Panc1 (cell line): ENCODE data around the gene TRABD2B. TPM values are rescaled to one million over a fixed set of nuclear protein-coding genes. Genes with fewer than 3 reads are reported as not detected.

ENCODE experiments used
- ATAC-seq: fragments of 200-7000 bp; cut with Tn5 transposase; 2 replicates; pipeline ENCODE4 v1.9.1; 2020; ENCODE audit warnings: mild to moderate bottlenecking, moderate library complexity
- BruUV-seq: library from RNA; stranded (reverse); fragments of 400-500 nt; replicated peaks from 2 replicates; lab custom pipeline; 2021; lab: Mats Ljungman, UMichigan
- CTCF ChIA-PET: fragments of 300-600 bp; sonication (Branson Sonifier 250); formaldehyde crosslinking; loops from one replicate; lab custom pipeline; 2022; ENCODE audit warnings: antibody characterized with exemption; lab: Charles Lee
- POLR2A ChIA-PET: fragments of 300-600 bp; sonication (Branson Sonifier 250); formaldehyde crosslinking; loops from one replicate; lab custom pipeline; 2022; ENCODE audit warnings: antibody characterized with exemption; lab: Charles Lee
- DNase-seq: peaks from one replicate; pipeline ENCODE4 v3.0.0-alpha.2; 2010; ENCODE audit warnings: low read depth, low spot score
- H3K27ac ChIP-seq: 2 replicates; pipeline ENCODE4 v1.5.1; 2011; ENCODE audit warnings: mild to moderate bottlenecking, low read length, inconsistent platforms
- H3K27me3 ChIP-seq: fragments of 200-500 bp; sonication (Bioruptor generic); 2 replicates; pipeline ENCODE4 v1.6.0; 2014; ENCODE audit warnings: low read length, inconsistent platforms; ENCODE audit not compliant: control insufficient read depth, insufficient read depth
- H3K36me3 ChIP-seq: fragments of 200-500 bp; sonication (Bioruptor generic); 2 replicates; pipeline ENCODE4 v1.5.1; 2014; ENCODE audit warnings: inconsistent platforms, mild to moderate bottlenecking, low read length, moderate library complexity; ENCODE audit not compliant: control insufficient read depth, insufficient read depth
- H3K4me1 ChIP-seq: 2 replicates; pipeline ENCODE4 v1.5.1; 2011; ENCODE audit warnings: inconsistent platforms, mild to moderate bottlenecking, low read length, moderate library complexity; ENCODE audit not compliant: control insufficient read depth, insufficient read depth
- H3K4me3 ChIP-seq, 2 experiments: 2 replicates each; pipeline ENCODE4 v1.5.1; 2011 to 2012; ENCODE audit warnings: low read depth in 2 of 2, low read length in 2 of 2, mild to moderate bottlenecking in 2 of 2, inconsistent platforms in 1 of 2, moderate library complexity in 1 of 2
- H3K9me3 ChIP-seq: fragments of 200-500 bp; sonication (Bioruptor generic); 2 replicates; pipeline ENCODE4 v1.5.1; 2014; ENCODE audit warnings: low read depth, mild to moderate bottlenecking, inconsistent platforms, low read length, moderate library complexity; ENCODE audit not compliant: control insufficient read depth, insufficient read depth
- POLR2AphosphoS5 ChIP-seq: IDR thresholded peaks from 2 replicates; pipeline ENCODE4 v1.6.1; 2012; ENCODE audit warnings: mild to moderate bottlenecking, low read depth, low read length, moderate library complexity
- SIN3A ChIP-seq: IDR thresholded peaks from 2 replicates; pipeline ENCODE4 v1.6.1; 2012; ENCODE audit warnings: low read depth, mild to moderate bottlenecking, low read length, moderate library complexity, borderline replicate concordance; ENCODE audit not compliant: insufficient read depth
- TCF7L2 ChIP-seq: IDR thresholded peaks from 2 replicates; pipeline ENCODE4 v1.6.1; 2011; ENCODE audit warnings: mild to moderate bottlenecking, low read depth, low read length, inconsistent platforms
- in situ Hi-C: cut with HindIII; loops from 2 replicates; pipeline ENCODE4 v1.10.0; 2016; ENCODE audit warnings: low sequenced_read_pairs, low pct_unique_long_range_greater_than_20kb
- intact Hi-C: fragments of 100-400 bp; cut with micrococcal nuclease; formaldehyde crosslinking; loops from one replicate; pipeline ENCODE4 v1.10.0; 2022; ENCODE audit not compliant: unreplicated experiment
- total RNA-seq: library from RNA; stranded (reverse); gene quantifications from one replicate; pipeline ENCODE4 v1.2.1, GENCODE V29; 2021; ENCODE audit not compliant: unreplicated experiment
- TF ChIP-seq, protein P1 (sequence below): fragments of 450-650 bp; IDR thresholded peaks from 2 replicates; pipeline ENCODE4 v1.5.1; 2017; ENCODE audit warnings: mild to moderate bottlenecking
- TF ChIP-seq, protein P2 (sequence below), 2 experiments: IDR thresholded peaks; 2 replicates each; pipeline ENCODE4 v1.6.1; 2011 to 2012; ENCODE audit warnings: low read depth in 2 of 2, control low read depth in 1 of 2, low read length in 1 of 2, mild to moderate bottlenecking in 1 of 2, moderate library complexity in 1 of 2; ENCODE audit not compliant: insufficient read depth in 1 of 2

TRABD2B gene
- total RNA-seq, 1 experiment from 2014 or later, result not detected

DNA sequence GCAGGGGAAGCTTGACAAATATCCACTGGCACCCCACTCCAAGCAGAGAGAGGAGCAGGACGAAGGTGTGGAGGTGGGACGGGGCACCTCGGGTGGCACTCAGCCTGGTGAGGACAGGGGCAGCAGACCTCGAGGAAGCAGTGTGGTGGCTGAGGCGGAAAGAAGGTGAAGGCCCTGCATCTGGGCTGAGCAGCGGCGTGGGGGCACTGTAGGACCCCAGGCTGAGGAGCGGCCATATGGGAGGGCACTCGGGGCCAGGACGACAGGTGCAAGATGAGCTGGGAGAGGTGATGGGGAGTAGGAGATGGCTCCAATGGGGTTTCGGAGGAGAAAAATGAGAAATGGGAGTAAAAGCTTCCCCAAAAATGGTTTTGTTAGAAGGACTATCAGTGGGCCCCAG is 224.9 kb downstream of the TRABD2B start:
- H3K27me3 ChIP-seq, result no peaks in the 10 kb centered on the region
- BruUV-seq, result no TSS peak
- DNase-seq (no peak), ATAC-seq (no peak)
- H3K4me3 ChIP-seq, result no peak overlapping the region
- TF ChIP-seq, protein P1, sequence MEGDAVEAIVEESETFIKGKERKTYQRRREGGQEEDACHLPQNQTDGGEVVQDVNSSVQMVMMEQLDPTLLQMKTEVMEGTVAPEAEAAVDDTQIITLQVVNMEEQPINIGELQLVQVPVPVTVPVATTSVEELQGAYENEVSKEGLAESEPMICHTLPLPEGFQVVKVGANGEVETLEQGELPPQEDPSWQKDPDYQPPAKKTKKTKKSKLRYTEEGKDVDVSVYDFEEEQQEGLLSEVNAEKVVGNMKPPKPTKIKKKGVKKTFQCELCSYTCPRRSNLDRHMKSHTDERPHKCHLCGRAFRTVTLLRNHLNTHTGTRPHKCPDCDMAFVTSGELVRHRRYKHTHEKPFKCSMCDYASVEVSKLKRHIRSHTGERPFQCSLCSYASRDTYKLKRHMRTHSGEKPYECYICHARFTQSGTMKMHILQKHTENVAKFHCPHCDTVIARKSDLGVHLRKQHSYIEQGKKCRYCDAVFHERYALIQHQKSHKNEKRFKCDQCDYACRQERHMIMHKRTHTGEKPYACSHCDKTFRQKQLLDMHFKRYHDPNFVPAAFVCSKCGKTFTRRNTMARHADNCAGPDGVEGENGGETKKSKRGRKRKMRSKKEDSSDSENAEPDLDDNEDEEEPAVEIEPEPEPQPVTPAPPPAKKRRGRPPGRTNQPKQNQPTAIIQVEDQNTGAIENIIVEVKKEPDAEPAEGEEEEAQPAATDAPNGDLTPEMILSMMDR, result no peak
- TF ChIP-seq TCF7L2, result no peak
- no peaks in the 10 kb centered on the region for H3K36me3 ChIP-seq
- ChIA-PET POLR2A (no interaction called here), CTCF (no interaction called here)
- intact Hi-C loops (no loop called here), in situ Hi-C loops (no loop called here)
- no peak overlapping the region for H3K27ac ChIP-seq
- no peaks in the 10 kb centered on the region for H3K4me1 ChIP-seq
- H3K9me3 ChIP-seq, result no peaks in the 10 kb centered on the region

DNA sequence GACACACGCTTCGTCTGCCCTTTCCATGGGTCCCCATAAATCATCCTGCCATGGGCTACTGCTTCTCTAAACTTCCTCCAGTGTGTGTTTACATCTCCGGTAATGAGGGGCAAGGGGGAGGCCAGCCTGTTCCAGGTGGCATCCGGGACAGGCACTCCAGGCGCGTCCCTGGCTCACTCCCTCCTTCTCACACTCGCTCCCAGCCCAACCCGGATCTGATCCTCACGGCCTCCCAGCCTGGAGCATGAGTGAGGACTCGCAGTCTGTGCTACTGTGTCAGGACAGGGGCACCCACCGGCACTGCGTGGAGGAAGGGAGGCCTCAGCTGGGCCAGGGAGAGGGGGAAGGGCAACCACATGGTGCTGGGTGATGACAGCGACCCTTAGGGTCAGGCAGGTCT is 225.4 kb downstream of the TRABD2B start:
- H3K4me3 ChIP-seq, result no peak overlapping the region
- ATAC-seq, result no peak
- POLR2A ChIA-PET, result no interaction called here
- H3K4me1 ChIP-seq, result no peaks in the 10 kb centered on the region
- intact Hi-C loops (no loop called here), in situ Hi-C loops (no loop called here)
- TF ChIP-seq, protein P1, result no peak
- no peak for TF ChIP-seq SIN3A
- TF ChIP-seq TCF7L2, result no peak
- TF ChIP-seq, protein P2, sequence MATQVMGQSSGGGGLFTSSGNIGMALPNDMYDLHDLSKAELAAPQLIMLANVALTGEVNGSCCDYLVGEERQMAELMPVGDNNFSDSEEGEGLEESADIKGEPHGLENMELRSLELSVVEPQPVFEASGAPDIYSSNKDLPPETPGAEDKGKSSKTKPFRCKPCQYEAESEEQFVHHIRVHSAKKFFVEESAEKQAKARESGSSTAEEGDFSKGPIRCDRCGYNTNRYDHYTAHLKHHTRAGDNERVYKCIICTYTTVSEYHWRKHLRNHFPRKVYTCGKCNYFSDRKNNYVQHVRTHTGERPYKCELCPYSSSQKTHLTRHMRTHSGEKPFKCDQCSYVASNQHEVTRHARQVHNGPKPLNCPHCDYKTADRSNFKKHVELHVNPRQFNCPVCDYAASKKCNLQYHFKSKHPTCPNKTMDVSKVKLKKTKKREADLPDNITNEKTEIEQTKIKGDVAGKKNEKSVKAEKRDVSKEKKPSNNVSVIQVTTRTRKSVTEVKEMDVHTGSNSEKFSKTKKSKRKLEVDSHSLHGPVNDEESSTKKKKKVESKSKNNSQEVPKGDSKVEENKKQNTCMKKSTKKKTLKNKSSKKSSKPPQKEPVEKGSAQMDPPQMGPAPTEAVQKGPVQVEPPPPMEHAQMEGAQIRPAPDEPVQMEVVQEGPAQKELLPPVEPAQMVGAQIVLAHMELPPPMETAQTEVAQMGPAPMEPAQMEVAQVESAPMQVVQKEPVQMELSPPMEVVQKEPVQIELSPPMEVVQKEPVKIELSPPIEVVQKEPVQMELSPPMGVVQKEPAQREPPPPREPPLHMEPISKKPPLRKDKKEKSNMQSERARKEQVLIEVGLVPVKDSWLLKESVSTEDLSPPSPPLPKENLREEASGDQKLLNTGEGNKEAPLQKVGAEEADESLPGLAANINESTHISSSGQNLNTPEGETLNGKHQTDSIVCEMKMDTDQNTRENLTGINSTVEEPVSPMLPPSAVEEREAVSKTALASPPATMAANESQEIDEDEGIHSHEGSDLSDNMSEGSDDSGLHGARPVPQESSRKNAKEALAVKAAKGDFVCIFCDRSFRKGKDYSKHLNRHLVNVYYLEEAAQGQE (IDR thresholded peaks at IDR 0.05; ENCODE audit: insufficient read depth in 1 of 2, low read depth in 2 of 2, low read length in 1 of 2), result no peak
- no peak for TF ChIP-seq POLR2AphosphoS5
- DNase-seq, result no peak
- H3K27ac ChIP-seq, result no peak overlapping the region
- no peaks in the 10 kb centered on the region for H3K36me3 ChIP-seq
- CTCF ChIA-PET, result no interaction called here
- H3K9me3 ChIP-seq, result no peaks in the 10 kb centered on the region
- BruUV-seq, result no TSS peak
- no peaks in the 10 kb centered on the region for H3K27me3 ChIP-seq

DNA sequence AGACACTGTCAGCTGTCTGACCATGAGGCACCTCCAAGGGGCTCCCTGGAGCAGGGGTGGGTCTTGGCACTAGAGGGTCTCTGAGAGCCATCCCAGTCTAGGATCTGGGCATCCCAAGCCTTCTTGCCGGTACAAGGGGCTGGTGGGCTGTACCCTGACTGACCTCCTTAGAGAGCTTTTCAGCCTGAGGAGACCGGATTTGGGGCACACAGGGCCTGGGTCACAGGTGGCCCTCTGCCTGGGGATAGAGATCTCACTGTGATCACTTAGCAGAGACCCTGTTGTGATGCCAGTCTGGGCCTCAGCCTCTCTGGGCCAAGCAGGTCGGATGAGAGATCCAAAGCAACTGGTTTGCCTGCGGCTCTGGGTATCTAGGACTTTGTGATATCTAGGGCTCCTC is 227.2 kb downstream of the TRABD2B start:
- Histone ChIP-seq H3K4me3 (no peak overlapping the region), H3K27ac (no peak overlapping the region), H3K9me3 (no peaks in the 10 kb centered on the region), H3K36me3 (no peaks in the 10 kb centered on the region), H3K27me3 (no peaks in the 10 kb centered on the region), H3K4me1 (no peaks in the 10 kb centered on the region)
- in situ Hi-C loops (no loop called here), intact Hi-C loops (no loop called here)
- CTCF ChIA-PET, result interaction anchor here (0.6 kb wide), 1 partner anchor 233 kb away, joined by 5 read pairs; no protein-coding TSS in a partner anchor
- no peak for ATAC-seq
- no peak for DNase-seq
- TF ChIP-seq POLR2AphosphoS5 (no peak), SIN3A (no peak), TCF7L2 (no peak)
- TF ChIP-seq, protein P2 (IDR thresholded peaks at IDR 0.05; ENCODE audit: insufficient read depth in 1 of 2, low read depth in 2 of 2, low read length in 1 of 2), result no peak
- TF ChIP-seq, protein P1, result no peak
- POLR2A ChIA-PET, result no interaction called here
- BruUV-seq, result no TSS peak
